ENCODE measurements around the gene ENPP7.

DNA sequence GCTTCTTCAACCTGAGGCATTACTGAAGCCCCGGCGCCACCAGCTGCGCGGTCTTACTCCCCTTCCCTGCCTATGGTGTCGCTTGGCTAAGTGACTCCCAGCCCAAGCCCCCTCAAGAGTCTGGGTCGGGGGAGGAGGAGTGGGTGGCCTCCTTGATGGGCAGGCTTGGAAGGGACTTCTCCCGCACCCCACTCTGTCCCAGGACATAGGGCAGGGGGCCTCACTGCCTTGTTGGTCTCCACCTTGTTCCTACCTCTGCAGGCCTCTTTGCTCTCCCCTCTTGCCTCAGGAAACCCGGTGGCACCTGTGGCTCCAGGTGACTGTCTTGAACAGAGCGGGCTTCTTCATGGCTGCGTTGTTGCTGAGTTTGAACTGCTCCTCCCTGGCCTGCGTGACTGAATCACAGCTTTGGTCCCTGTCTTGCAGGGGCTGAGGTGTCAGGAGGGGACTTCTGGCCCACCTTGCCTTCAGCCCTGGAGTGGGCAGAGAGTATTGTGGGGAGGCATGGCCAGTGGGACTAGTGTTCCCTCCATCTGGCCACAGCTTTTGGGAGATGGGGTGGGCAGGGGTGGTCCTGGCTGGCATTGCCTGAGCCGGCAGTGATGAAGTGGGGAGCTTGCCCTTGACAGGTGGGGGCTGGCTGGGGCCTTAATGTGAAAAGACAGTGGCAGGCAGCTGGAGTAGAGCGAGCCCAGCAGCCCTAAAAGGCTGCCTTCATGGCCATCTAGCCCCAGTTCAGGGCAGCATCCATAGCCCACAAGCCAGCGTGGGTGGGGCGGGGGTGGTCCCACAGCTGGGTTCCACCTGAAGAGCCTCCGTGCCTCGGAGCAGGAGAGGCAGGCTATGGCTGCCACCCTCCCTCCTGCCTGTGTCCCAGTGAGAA is 54.5 kb downstream of the ENPP7 start:
- TF ChIP-seq, protein P1, sequence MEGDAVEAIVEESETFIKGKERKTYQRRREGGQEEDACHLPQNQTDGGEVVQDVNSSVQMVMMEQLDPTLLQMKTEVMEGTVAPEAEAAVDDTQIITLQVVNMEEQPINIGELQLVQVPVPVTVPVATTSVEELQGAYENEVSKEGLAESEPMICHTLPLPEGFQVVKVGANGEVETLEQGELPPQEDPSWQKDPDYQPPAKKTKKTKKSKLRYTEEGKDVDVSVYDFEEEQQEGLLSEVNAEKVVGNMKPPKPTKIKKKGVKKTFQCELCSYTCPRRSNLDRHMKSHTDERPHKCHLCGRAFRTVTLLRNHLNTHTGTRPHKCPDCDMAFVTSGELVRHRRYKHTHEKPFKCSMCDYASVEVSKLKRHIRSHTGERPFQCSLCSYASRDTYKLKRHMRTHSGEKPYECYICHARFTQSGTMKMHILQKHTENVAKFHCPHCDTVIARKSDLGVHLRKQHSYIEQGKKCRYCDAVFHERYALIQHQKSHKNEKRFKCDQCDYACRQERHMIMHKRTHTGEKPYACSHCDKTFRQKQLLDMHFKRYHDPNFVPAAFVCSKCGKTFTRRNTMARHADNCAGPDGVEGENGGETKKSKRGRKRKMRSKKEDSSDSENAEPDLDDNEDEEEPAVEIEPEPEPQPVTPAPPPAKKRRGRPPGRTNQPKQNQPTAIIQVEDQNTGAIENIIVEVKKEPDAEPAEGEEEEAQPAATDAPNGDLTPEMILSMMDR (IDR thresholded peaks at IDR 0.05) = no peak
- no peak for TF ChIP-seq POLR2A (IDR thresholded peaks at IDR 0.05; ENCODE audit: low read depth)
- no peak for TF ChIP-seq POLR2AphosphoS5 (IDR thresholded peaks at IDR 0.05)
